ENCODE measurements around the gene NECTIN1.
A peak's percentile ranks its signal among the peaks of the same experiment; 100 is the strongest.

DNA sequence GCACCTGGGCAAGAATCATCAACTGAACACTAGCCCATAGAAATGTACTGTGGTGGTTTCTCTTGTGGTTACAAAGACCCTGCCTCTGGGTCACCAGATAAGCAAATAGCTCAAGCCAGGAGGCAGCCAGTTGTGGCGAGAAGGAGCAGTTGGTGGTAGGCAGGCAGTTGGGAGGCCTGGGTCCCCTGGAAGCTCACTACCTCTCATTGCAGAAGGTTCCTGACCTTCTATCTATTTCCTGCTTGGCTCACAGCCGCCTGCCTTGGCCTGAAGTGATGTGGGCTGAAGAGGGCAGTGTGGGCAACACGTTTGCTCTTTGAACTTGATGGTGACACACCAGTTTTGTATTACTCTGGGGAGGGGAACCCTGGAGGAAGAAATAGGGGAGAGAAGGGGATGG is 34.7 kb downstream of the NECTIN1 start:
- TF ChIP-seq, protein P1, sequence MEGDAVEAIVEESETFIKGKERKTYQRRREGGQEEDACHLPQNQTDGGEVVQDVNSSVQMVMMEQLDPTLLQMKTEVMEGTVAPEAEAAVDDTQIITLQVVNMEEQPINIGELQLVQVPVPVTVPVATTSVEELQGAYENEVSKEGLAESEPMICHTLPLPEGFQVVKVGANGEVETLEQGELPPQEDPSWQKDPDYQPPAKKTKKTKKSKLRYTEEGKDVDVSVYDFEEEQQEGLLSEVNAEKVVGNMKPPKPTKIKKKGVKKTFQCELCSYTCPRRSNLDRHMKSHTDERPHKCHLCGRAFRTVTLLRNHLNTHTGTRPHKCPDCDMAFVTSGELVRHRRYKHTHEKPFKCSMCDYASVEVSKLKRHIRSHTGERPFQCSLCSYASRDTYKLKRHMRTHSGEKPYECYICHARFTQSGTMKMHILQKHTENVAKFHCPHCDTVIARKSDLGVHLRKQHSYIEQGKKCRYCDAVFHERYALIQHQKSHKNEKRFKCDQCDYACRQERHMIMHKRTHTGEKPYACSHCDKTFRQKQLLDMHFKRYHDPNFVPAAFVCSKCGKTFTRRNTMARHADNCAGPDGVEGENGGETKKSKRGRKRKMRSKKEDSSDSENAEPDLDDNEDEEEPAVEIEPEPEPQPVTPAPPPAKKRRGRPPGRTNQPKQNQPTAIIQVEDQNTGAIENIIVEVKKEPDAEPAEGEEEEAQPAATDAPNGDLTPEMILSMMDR (conservative IDR thresholded peaks at IDR 0.05 in 1 of 2, IDR thresholded peaks at IDR 0.05 in 1 of 2; ENCODE audit: extremely low read depth in 1 of 2, insufficient read depth in 1 of 2, low read depth in 1 of 2, low read length in 2 of 2) = peak; percentile 14 to 35
- TF ChIP-seq EZH2 (IDR thresholded peaks at IDR 0.05; ENCODE audit: borderline replicate concordance, low read length) = no peak
